GM12891 (cell line): ENCODE results near the gene TTN.

Source experiments
- POLR2A ChIP-seq: IDR thresholded peaks from 2 replicates; pipeline ENCODE4 v1.6.1; 2011; ENCODE audit warnings: low read depth, low read length, control low read depth
- TAF1 ChIP-seq: IDR thresholded peaks from 2 replicates; pipeline ENCODE4 v1.6.1; 2011; ENCODE audit warnings: low read depth, low read length, control low read depth

- no peak for TF ChIP-seq TAF1
- TF ChIP-seq POLR2A, result no peak
Observed at GRCh38 chr2:178700922-178701342, 106.3 kb downstream of the TTN start.
